IPS DF 6.9 (cell line): ENCODE measurements around the gene SPON1.
"Not testable (repeated sequence)": the region's sequence is repeated elsewhere in the genome, so short reads cannot be mapped to it uniquely, and the experiment has no call there.

Source experiments
- DNase-seq: peaks from one replicate; pipeline ENCODE4 v3.0.0-alpha.2; 2013; ENCODE audit warnings: low read depth, low spot score
- H3K27ac ChIP-seq: one replicate; pipeline ENCODE4 v1.5.1; 2013; ENCODE audit warnings: low read length, control low read depth
- H3K27me3 ChIP-seq: 2 replicates; pipeline ENCODE4 v1.6.1; 2013; ENCODE audit warnings: mild to moderate bottlenecking, low read length; ENCODE audit not compliant: control insufficient read depth, insufficient read depth
- H3K36me3 ChIP-seq: 2 replicates; pipeline ENCODE4 v1.6.1; 2013; ENCODE audit warnings: low read length; ENCODE audit not compliant: control insufficient read depth, insufficient read depth
- H3K4me1 ChIP-seq: 2 replicates; pipeline ENCODE4 v1.6.1; 2013; ENCODE audit warnings: low read length; ENCODE audit not compliant: control insufficient read depth, insufficient read depth
- H3K4me3 ChIP-seq: 2 replicates; pipeline ENCODE4 v1.5.1; 2013; ENCODE audit warnings: mild to moderate bottlenecking, low read length
- H3K9me3 ChIP-seq: 2 replicates; pipeline ENCODE4 v1.6.1; 2013; ENCODE audit warnings: low read length, inconsistent platforms; ENCODE audit not compliant: control insufficient read depth, insufficient read depth
- WGBS: extraction: QIAGEN DNeasy Blood & Tissue Kit; methylation state at CpG from one replicate; pipeline ENCODE4 v1.1.7; 2013; ENCODE audit warnings: mixed read lengths, missing lambda C conversion rate; ENCODE audit not compliant: insufficient read length, insufficient coverage; 5-methylcytosine and 5-hydroxymethylcytosine counted together

Gene SPON1

GRCh38 chr11:13974631-13975030, 12.1 kb downstream of the SPON1 start:
- Histone ChIP-seq H3K27ac (no peak overlapping the region), H3K36me3 (no peaks in the 10 kb centered on the region), H3K9me3 (no peaks in the 10 kb centered on the region), H3K4me1 (no peaks in the 10 kb centered on the region), H3K4me3 (no peak overlapping the region), H3K27me3 (no peaks in the 10 kb centered on the region)
- WGBS: no CpG with 5 or more reads among the region's 1 CpG
- no peak for DNase-seq

- H3K9me3 ChIP-seq: no peaks in the 10 kb centered on the region
- no peak overlapping the region for H3K4me3 ChIP-seq
- WGBS: 100% methylated on average over 1 of the region's 12 CpGs
- H3K4me1 ChIP-seq: no peaks in the 10 kb centered on the region
- H3K27ac ChIP-seq: no peak overlapping the region
- H3K27me3 ChIP-seq: no peaks in the 10 kb centered on the region
- H3K36me3 ChIP-seq: no peaks in the 10 kb centered on the region
- DNase-seq: no peak
These were observed 20.7 kb downstream of the SPON1 start for GRCh38 chr11:13983081-13983751.

- no CpG with 5 or more reads among the region's 4 CpGs for WGBS
- no peaks in the 10 kb centered on the region for H3K27me3 ChIP-seq
- no peaks in the 10 kb centered on the region for H3K9me3 ChIP-seq
- no peaks in the 10 kb centered on the region for H3K4me1 ChIP-seq
- no peak for DNase-seq
- no peak overlapping the region for H3K27ac ChIP-seq
- no peaks in the 10 kb centered on the region for H3K36me3 ChIP-seq
- no peak overlapping the region for H3K4me3 ChIP-seq
These were observed 22.3 kb downstream of the SPON1 start for GRCh38 chr11:13984616-13985450.

GRCh38 chr11:13986695-13987094, 24.2 kb downstream of the SPON1 start:
- H3K4me1 ChIP-seq, H3K36me3 ChIP-seq, DNase-seq, H3K4me3 ChIP-seq, H3K9me3 ChIP-seq, H3K27me3 ChIP-seq, H3K27ac ChIP-seq: not testable (repeated sequence)
- no CpG with 5 or more reads among the region's 5 CpGs for WGBS

GRCh38 chr11:13992158-13992856, 29.8 kb downstream of the SPON1 start:
- H3K27ac ChIP-seq: not testable (repeated sequence)

GRCh38 chr11:13993096-13993765, 30.7 kb downstream of the SPON1 start:
- DNase-seq: no peak
- Histone ChIP-seq H3K27ac (no peak overlapping the region), H3K27me3 (no peaks in the 10 kb centered on the region), H3K9me3 (no peaks in the 10 kb centered on the region), H3K36me3 (no peaks in the 10 kb centered on the region), H3K4me1 (no peaks in the 10 kb centered on the region), H3K4me3 (no peak overlapping the region)
- no CpG with 5 or more reads among the region's 7 CpGs for WGBS

More at GRCh38 chr11:13992158-13992856, 29.8 kb downstream of the SPON1 start:
- not testable (repeated sequence) for H3K9me3 ChIP-seq, H3K36me3 ChIP-seq, H3K27me3 ChIP-seq, H3K4me1 ChIP-seq, DNase-seq, H3K4me3 ChIP-seq
- no CpG with 5 or more reads among the region's 15 CpGs for WGBS

GRCh38 chr11:13997881-13998280, 35.4 kb downstream of the SPON1 start:
- no CpG with 5 or more reads among the region's 4 CpGs for WGBS

GRCh38 chr11:13999704-14000103, 37.2 kb downstream of the SPON1 start:
- Histone ChIP-seq H3K36me3 (no peaks in the 10 kb centered on the region), H3K4me3 (no peak overlapping the region), H3K4me1 (no peaks in the 10 kb centered on the region)

More at GRCh38 chr11:13997881-13998280, 35.4 kb downstream of the SPON1 start:
- DNase-seq: no peak
- Histone ChIP-seq H3K4me3 (no peak overlapping the region), H3K9me3 (no peaks in the 10 kb centered on the region; the same call in 1 of the 2 replicates), H3K4me1 (no peaks in the 10 kb centered on the region), H3K27me3 (no peaks in the 10 kb centered on the region), H3K27ac (no peak overlapping the region), H3K36me3 (no peaks in the 10 kb centered on the region)

GRCh38 chr11:14001597-14001996, 39.1 kb downstream of the SPON1 start:
- no peak overlapping the region for H3K27ac ChIP-seq
- WGBS: 100% methylated on average over 1 of the region's 2 CpGs
- DNase-seq: no peak
- no peaks in the 10 kb centered on the region; the same call in 1 of the 2 replicates for H3K9me3 ChIP-seq
- no peaks in the 10 kb centered on the region for H3K27me3 ChIP-seq
- H3K36me3 ChIP-seq: no peaks in the 10 kb centered on the region
- H3K4me3 ChIP-seq: no peak overlapping the region
- no peaks in the 10 kb centered on the region for H3K4me1 ChIP-seq

More at GRCh38 chr11:13999704-14000103, 37.2 kb downstream of the SPON1 start:
- DNase-seq: no peak
- Histone ChIP-seq H3K27me3 (no peaks in the 10 kb centered on the region), H3K9me3 (no peaks in the 10 kb centered on the region; the same call in 1 of the 2 replicates), H3K27ac (no peak overlapping the region)

- Histone ChIP-seq H3K36me3 (no peaks in the 10 kb centered on the region), H3K27me3 (no peaks in the 10 kb centered on the region), H3K4me3 (no peak overlapping the region), H3K27ac (no peak overlapping the region), H3K4me1 (no peaks in the 10 kb centered on the region), H3K9me3 (no peaks in the 10 kb centered on the region)
- no CpG with 5 or more reads among the region's 6 CpGs for WGBS
- no peak for DNase-seq
These were observed 45.0 kb downstream of the SPON1 start for GRCh38 chr11:14007566-14007965.
